HCT116 (cell line): Measurements from ENCODE around the gene GOLGA3. TPM values are rescaled to one million over a fixed set of nuclear protein-coding genes. Genes with fewer than 3 reads are reported as not detected.

Experiments used
- ATAC-seq: fragments of 200-7000 bp; cut with Tn5 transposase; 2 replicates; pipeline ENCODE4 v1.9.1; 2020; ENCODE audit warnings: mild to moderate bottlenecking, moderate library complexity
- BruUV-seq: library from RNA; stranded (reverse); fragments of 400-500 nt; replicated peaks from 2 replicates; lab custom pipeline; 2021; lab: Mats Ljungman, UMichigan
- CTCF ChIA-PET: fragments of 300-600 bp; sonication (Branson Sonifier 250); formaldehyde crosslinking; loops from one replicate; lab custom pipeline; 2021; ENCODE audit warnings: antibody characterized with exemption; lab: Charles Lee
- POLR2A ChIA-PET: fragments of 300-600, 350-600 bp; sonication (Branson Sonifier 250); formaldehyde crosslinking; loops from one replicate; lab custom pipeline; 2021; ENCODE audit warnings: antibody characterized with exemption; lab: Charles Lee
- RAD21 ChIA-PET, 2 experiments: fragments of 300-600 bp; sonication (Branson Sonifier 250); formaldehyde crosslinking; loops; one replicate each; lab custom pipeline; 2023; ENCODE audit warnings: low total read pairs in 2 of 2; ENCODE audit not compliant: uncharacterized antibody in 2 of 2, unreplicated experiment in 2 of 2, low non-redundant PET in 1 of 2; lab: Charles Lee
- DNase-seq: peaks from one replicate; pipeline ENCODE4 v3.0.0-alpha.2; 2010; ENCODE audit warnings: low read depth, low spot score
- H2AFZ ChIP-seq: fragments of 200-600 bp; shearing (Covaris generic), sonication (generic); 2 replicates; pipeline ENCODE4 v1.6.1; 2017; ENCODE audit warnings: low read depth, mixed run types, mixed read lengths, antibody characterized with exemption, low read length; ENCODE audit not compliant: poor library complexity, severe bottlenecking
- H3K27ac ChIP-seq: 2 replicates; pipeline ENCODE4 v1.5.1; 2012; ENCODE audit warnings: low read depth, low read length
- H3K27me3 ChIP-seq: fragments of 200-600 bp; sonication (generic); 2 replicates; pipeline ENCODE4 v1.6.1; 2016; ENCODE audit warnings: mixed run types, low read length, mixed read lengths; ENCODE audit not compliant: insufficient read depth
- H3K36me3 ChIP-seq, 2 experiments: fragments of 200-500 bp in 1 of 2; fragments of 200-600 bp in 1 of 2; sonication (Bioruptor generic) in 1 of 2; sonication (generic) in 1 of 2; 2 replicates each; pipeline versions ENCODE4 v1.5.1 to v1.6.1; 2014 to 2016; ENCODE audit warnings: low read length in 2 of 2, inconsistent platforms in 1 of 2, mixed read lengths in 1 of 2, mixed run types in 1 of 2; ENCODE audit not compliant: insufficient read depth in 2 of 2, control insufficient read depth in 1 of 2
- H3K4me1 ChIP-seq, 2 experiments: fragments of 200-600 bp in 1 of 2; sonication (generic) in 1 of 2; 2 replicates each; pipeline versions ENCODE4 v1.5.1 to v1.6.1; 2012 to 2017; ENCODE audit warnings: low read length in 2 of 2, inconsistent platforms in 1 of 2, mild to moderate bottlenecking in 1 of 2, mixed read lengths in 1 of 2, mixed run types in 1 of 2, moderate library complexity in 1 of 2; ENCODE audit not compliant: insufficient read depth in 2 of 2, control insufficient read depth in 1 of 2
- H3K4me2 ChIP-seq: fragments of 200-600 bp; sonication (generic); 2 replicates; pipeline ENCODE4 v1.6.1; 2017; ENCODE audit warnings: mixed run types, low read length, mixed read lengths
- H3K4me3 ChIP-seq, 2 experiments: fragments of 200-600 bp in 1 of 2; sonication (generic) in 1 of 2; replicated peaks in 1 of 2; 2 replicates each; pipeline ENCODE4 v1.5.1; 2011 to 2016; ENCODE audit warnings: low read length in 2 of 2, control low read depth in 1 of 2, low read depth in 1 of 2, mild to moderate bottlenecking in 1 of 2, mixed read lengths in 1 of 2, mixed run types in 1 of 2
- H3K79me2 ChIP-seq: fragments of 200-600 bp; sonication (generic); 2 replicates; pipeline ENCODE4 v1.6.1; 2017; ENCODE audit warnings: mild to moderate bottlenecking, mixed run types, low read length, moderate library complexity, mixed read lengths; ENCODE audit not compliant: insufficient read depth
- H3K9ac ChIP-seq: fragments of 200-600 bp; sonication (generic); 2 replicates; pipeline ENCODE4 v1.6.1; 2016; ENCODE audit warnings: low read length, mixed read lengths
- H3K9me2 ChIP-seq: fragments of 200-600 bp; sonication (generic), shearing (Covaris generic); 2 replicates; pipeline ENCODE4 v1.6.1; 2017; ENCODE audit warnings: mixed run types, mild to moderate bottlenecking, moderate library complexity; ENCODE audit not compliant: insufficient read depth
- H3K9me3 ChIP-seq, 2 experiments: fragments of 200-500 bp in 1 of 2; fragments of 200-600 bp in 1 of 2; sonication (Bioruptor generic) in 1 of 2; sonication (generic) in 1 of 2; 2 replicates each; pipeline ENCODE4 v1.6.1; 2014 to 2017; ENCODE audit warnings: low read length in 2 of 2, mixed read lengths in 2 of 2, inconsistent platforms in 1 of 2, low read depth in 1 of 2, mild to moderate bottlenecking in 1 of 2, mixed run types in 1 of 2, moderate library complexity in 1 of 2; ENCODE audit not compliant: control insufficient read depth in 1 of 2, insufficient read depth in 1 of 2
- H4K20me1 ChIP-seq: fragments of 200-600 bp; sonication (generic), shearing (Covaris generic); 2 replicates; pipeline ENCODE4 v1.6.1; 2017; ENCODE audit warnings: mixed run types, mild to moderate bottlenecking, moderate library complexity; ENCODE audit not compliant: insufficient read depth
- CBX3 ChIP-seq: IDR thresholded peaks from 2 replicates; pipeline ENCODE4 v1.6.1; 2012; ENCODE audit warnings: low read depth
- ELF1 ChIP-seq: IDR thresholded peaks from 2 replicates; pipeline ENCODE4 v1.6.1; 2012; ENCODE audit warnings: low read depth, borderline replicate concordance
- FOSL1 ChIP-seq: IDR thresholded peaks from 2 replicates; pipeline ENCODE4 v1.6.1; 2012; ENCODE audit warnings: low read depth
- POLR2A ChIP-seq: IDR thresholded peaks from 2 replicates; pipeline ENCODE4 v1.7.0; 2011; ENCODE audit warnings: borderline replicate concordance; ENCODE audit not compliant: insufficient read depth, insufficient read length; ENCODE audit errors: extremely low read depth
- POLR2AphosphoS5 ChIP-seq: IDR thresholded peaks from 2 replicates; pipeline ENCODE4 v1.6.1; 2011; ENCODE audit warnings: mild to moderate bottlenecking, low read depth, low read length, moderate library complexity
- RAD21 ChIP-seq: IDR thresholded peaks from 2 replicates; pipeline ENCODE4 v1.6.1; 2012; ENCODE audit warnings: low read depth, mild to moderate bottlenecking
- YY1 ChIP-seq: IDR thresholded peaks from 2 replicates; pipeline ENCODE4 v1.6.1; 2011; ENCODE audit warnings: low read length, low read depth, moderate library complexity, mild to moderate bottlenecking; ENCODE audit not compliant: insufficient replicate concordance; ENCODE audit errors: extremely low read depth
- ZFX ChIP-seq: fragments of 450-650 bp; IDR thresholded peaks from 2 replicates; pipeline ENCODE4 v1.6.1; 2017
- intact Hi-C: fragments of 100-400 bp; cut with micrococcal nuclease; formaldehyde crosslinking; loops from 2 replicates; pipeline ENCODE4 v1.10.0; 2022
- total RNA-seq: library from RNA; stranded (reverse); gene quantifications from one replicate; pipeline ENCODE4 v1.2.1, GENCODE V29; 2021; ENCODE audit not compliant: unreplicated experiment
- TF ChIP-seq, protein P1 (sequence below): IDR thresholded peaks from 2 replicates; pipeline ENCODE4 v1.6.1; 2012
- TF ChIP-seq, protein P2 (sequence below): IDR thresholded peaks from 2 replicates; pipeline ENCODE4 v1.6.1; 2011; ENCODE audit warnings: mild to moderate bottlenecking, low read length, moderate library complexity; ENCODE audit not compliant: insufficient replicate concordance; ENCODE audit errors: extremely low read depth
- TF ChIP-seq, protein P3 (sequence below): IDR thresholded peaks from 2 replicates; pipeline ENCODE4 v1.6.1; 2012; ENCODE audit warnings: low read depth

GOLGA3 gene
- total RNA-seq, 1 experiment from 2014 or later, result 35.1 TPM

DNA sequence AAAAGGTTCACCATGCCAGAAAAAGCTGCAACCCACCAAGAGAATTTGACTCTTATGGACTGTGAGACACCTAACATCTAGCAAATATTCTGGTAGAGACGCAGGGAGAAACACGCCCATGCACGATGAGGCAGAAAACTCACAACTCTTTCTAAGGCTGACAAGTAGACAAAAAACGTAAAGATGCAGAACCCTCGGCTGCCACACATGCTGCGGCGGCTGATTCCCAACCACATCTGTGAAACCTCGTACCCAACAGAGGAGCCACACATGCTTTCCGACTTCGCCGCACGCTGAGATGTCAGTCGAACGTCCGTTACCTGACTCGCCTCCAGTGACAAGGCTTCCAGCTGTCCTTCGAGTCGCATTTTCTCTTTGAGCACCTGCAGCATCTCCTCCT is 21.8 kb downstream of the GOLGA3 start:
- no peak overlapping the region for H3K9ac ChIP-seq
- H3K4me2 ChIP-seq, result no peak overlapping the region
- ChIA-PET RAD21 (no interaction called here), CTCF (no interaction called here), POLR2A (no interaction called here)
- no peak overlapping the region for H3K27ac ChIP-seq
- no peak overlapping the region for H3K4me3 ChIP-seq
- intact Hi-C loops, result no loop called here
- no peak overlapping the region for H2AFZ ChIP-seq
- H3K9me2 ChIP-seq, result no peaks in the 10 kb centered on the region
- H3K9me3 ChIP-seq, result no peaks in the 10 kb centered on the region
- no peaks in the 10 kb centered on the region for H3K27me3 ChIP-seq
- ATAC-seq (no peak), DNase-seq (no peak)
- peaks cover 11% of the 10 kb centered on the region for H3K79me2 ChIP-seq
- no peaks in the 10 kb centered on the region for H4K20me1 ChIP-seq
- no TSS peak for BruUV-seq
- no peaks in the 10 kb centered on the region for H3K4me1 ChIP-seq
- peaks cover 27 to 33% of the 10 kb centered on the region in 2 experiments; a peak in 3 of 4 replicates for H3K36me3 ChIP-seq
- TF ChIP-seq, protein P1, sequence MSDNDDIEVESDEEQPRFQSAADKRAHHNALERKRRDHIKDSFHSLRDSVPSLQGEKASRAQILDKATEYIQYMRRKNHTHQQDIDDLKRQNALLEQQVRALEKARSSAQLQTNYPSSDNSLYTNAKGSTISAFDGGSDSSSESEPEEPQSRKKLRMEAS, result no peak
- TF ChIP-seq ELF1 (no peak), POLR2A (no peak), ZFX (no peak), RAD21 (no peak), YY1 (no peak), POLR2AphosphoS5 (no peak), FOSL1 (no peak), CBX3 (no peak)
- TF ChIP-seq, protein P2, sequence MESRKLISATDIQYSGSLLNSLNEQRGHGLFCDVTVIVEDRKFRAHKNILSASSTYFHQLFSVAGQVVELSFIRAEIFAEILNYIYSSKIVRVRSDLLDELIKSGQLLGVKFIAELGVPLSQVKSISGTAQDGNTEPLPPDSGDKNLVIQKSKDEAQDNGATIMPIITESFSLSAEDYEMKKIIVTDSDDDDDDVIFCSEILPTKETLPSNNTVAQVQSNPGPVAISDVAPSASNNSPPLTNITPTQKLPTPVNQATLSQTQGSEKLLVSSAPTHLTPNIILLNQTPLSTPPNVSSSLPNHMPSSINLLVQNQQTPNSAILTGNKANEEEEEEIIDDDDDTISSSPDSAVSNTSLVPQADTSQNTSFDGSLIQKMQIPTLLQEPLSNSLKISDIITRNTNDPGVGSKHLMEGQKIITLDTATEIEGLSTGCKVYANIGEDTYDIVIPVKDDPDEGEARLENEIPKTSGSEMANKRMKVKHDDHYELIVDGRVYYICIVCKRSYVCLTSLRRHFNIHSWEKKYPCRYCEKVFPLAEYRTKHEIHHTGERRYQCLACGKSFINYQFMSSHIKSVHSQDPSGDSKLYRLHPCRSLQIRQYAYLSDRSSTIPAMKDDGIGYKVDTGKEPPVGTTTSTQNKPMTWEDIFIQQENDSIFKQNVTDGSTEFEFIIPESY, result no peak
- TF ChIP-seq, protein P3, sequence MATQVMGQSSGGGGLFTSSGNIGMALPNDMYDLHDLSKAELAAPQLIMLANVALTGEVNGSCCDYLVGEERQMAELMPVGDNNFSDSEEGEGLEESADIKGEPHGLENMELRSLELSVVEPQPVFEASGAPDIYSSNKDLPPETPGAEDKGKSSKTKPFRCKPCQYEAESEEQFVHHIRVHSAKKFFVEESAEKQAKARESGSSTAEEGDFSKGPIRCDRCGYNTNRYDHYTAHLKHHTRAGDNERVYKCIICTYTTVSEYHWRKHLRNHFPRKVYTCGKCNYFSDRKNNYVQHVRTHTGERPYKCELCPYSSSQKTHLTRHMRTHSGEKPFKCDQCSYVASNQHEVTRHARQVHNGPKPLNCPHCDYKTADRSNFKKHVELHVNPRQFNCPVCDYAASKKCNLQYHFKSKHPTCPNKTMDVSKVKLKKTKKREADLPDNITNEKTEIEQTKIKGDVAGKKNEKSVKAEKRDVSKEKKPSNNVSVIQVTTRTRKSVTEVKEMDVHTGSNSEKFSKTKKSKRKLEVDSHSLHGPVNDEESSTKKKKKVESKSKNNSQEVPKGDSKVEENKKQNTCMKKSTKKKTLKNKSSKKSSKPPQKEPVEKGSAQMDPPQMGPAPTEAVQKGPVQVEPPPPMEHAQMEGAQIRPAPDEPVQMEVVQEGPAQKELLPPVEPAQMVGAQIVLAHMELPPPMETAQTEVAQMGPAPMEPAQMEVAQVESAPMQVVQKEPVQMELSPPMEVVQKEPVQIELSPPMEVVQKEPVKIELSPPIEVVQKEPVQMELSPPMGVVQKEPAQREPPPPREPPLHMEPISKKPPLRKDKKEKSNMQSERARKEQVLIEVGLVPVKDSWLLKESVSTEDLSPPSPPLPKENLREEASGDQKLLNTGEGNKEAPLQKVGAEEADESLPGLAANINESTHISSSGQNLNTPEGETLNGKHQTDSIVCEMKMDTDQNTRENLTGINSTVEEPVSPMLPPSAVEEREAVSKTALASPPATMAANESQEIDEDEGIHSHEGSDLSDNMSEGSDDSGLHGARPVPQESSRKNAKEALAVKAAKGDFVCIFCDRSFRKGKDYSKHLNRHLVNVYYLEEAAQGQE, result no peak
